Gastroesophageal sphincter (tissue), 4 donors: ENCODE data around the gene MACROH2A1. TPM values are rescaled to one million over a fixed set of nuclear protein-coding genes. Genes with fewer than 3 reads are reported as not detected.
A peak's percentile ranks its signal among the peaks of the same experiment; 100 is the strongest.

Source experiments
- ATAC-seq: fragments of 150-250 bp; one replicate; pipeline ENCODE4 v1.9.1; 2016; ENCODE audit warnings: mild to moderate bottlenecking, moderate library complexity
- H3K27ac ChIP-seq, 4 donors: fragments of 200-600 bp; sonication (generic) in 3 of 4; 1 replicate in 3 of 4; 2 replicates in 1 of 4; pipeline ENCODE4 v1.5.1; 2016 to 2019
- H3K27me3 ChIP-seq: fragments of 200-600 bp; sonication (generic); one replicate; pipeline ENCODE4 v1.5.1; 2019
- H3K36me3 ChIP-seq, 2 donors: fragments of 200-600 bp; sonication (generic); one replicate each; pipeline ENCODE4 v1.5.1; 2019; ENCODE audit warnings: control low read depth in 1 of 2
- H3K4me1 ChIP-seq, 3 donors: fragments of 200-600 bp; sonication (generic); 1 replicate in 2 of 3; 2 replicates in 1 of 3; pipeline ENCODE4 v1.5.1; 2016 to 2019; ENCODE audit warnings: control low read depth in 2 of 3
- H3K4me3 ChIP-seq, 2 donors: fragments of 200-600 bp; sonication (generic); one replicate each; pipeline ENCODE4 v1.5.1; 2019; ENCODE audit warnings: mild to moderate bottlenecking in 1 of 2, moderate library complexity in 1 of 2
- H3K9me3 ChIP-seq, 3 donors: fragments of 200-600 bp; sonication (generic); one replicate each; pipeline ENCODE4 v1.5.1; 2017 to 2019; ENCODE audit warnings: control low read depth in 2 of 3
- CTCF ChIP-seq, 4 experiments: fragments of 200-600 bp in 2 of 4; fragments of 450-650 bp in 2 of 4; sonication (generic) in 1 of 4; IDR thresholded peaks; one replicate each; pipeline ENCODE4 v1.5.1; 2017 to 2019; ENCODE audit warnings: antibody characterized with exemption in 4 of 4, mild to moderate bottlenecking in 2 of 4, moderate library complexity in 2 of 4
- EP300 ChIP-seq: sonication (generic); formaldehyde crosslinking; IDR thresholded peaks from one replicate; pipeline ENCODE4 v1.6.1; 2017; ENCODE audit warnings: antibody characterized with exemption, mild to moderate bottlenecking
- POLR2A ChIP-seq, 2 donors: fragments of 450-650 bp; IDR thresholded peaks; one replicate each; pipeline ENCODE4 v1.6.1; 2017; ENCODE audit warnings: antibody characterized with exemption in 2 of 2, mild to moderate bottlenecking in 2 of 2, moderate library complexity in 1 of 2
- POLR2AphosphoS5 ChIP-seq: sonication (generic); formaldehyde crosslinking; IDR thresholded peaks from one replicate; pipeline ENCODE4 v1.6.1; 2017; ENCODE audit warnings: antibody characterized with exemption
- WGBS, 2 donors: methylation state at CpG; one replicate each; pipeline ENCODE4 v1.1.5; 2018; ENCODE audit warnings: low coverage in 1 of 2; 5-methylcytosine and 5-hydroxymethylcytosine counted together
- total RNA-seq, 4 donors: library from RNA; depleted of rRNA; stranded (reverse); fragments of >200 nt; gene quantifications; one replicate each; pipeline ENCODE4 v1.1.0, GENCODE V29; 2016

The MACROH2A1 gene
- total RNA-seq, 4 donors from 2014 or later: 163 to 180 (median 177) TPM

- 88% methylated on average over 4 of the region's 6 CpGs; no CpG with 5 or more reads in 1 of the 2 donors for WGBS, 2 donors
- ATAC-seq: no peak
- Histone ChIP-seq H3K4me3 (no peak overlapping the region), H3K27ac (peak overlapping the region in 3 of 4 donors; percentile 24 to 40 (median 38)), H3K9me3 (no peaks in the 10 kb centered on the region), H3K36me3 (peaks cover 0 to 34% of the 10 kb centered on the region in 2 donors), H3K4me1 (peaks cover 0 to 79% (median 22%) of the 10 kb centered on the region in 3 donors), H3K27me3 (no peaks in the 10 kb centered on the region)
- TF ChIP-seq POLR2A (IDR thresholded peaks at IDR 0.05): no peak
- TF ChIP-seq EP300: no peak
- TF ChIP-seq POLR2AphosphoS5: no peak
- TF ChIP-seq CTCF (IDR thresholded peaks at IDR 0.05): no peak
Observed at GRCh38 chr5:135391116-135391868, 7.7 kb downstream of the MACROH2A1 start.

DNA sequence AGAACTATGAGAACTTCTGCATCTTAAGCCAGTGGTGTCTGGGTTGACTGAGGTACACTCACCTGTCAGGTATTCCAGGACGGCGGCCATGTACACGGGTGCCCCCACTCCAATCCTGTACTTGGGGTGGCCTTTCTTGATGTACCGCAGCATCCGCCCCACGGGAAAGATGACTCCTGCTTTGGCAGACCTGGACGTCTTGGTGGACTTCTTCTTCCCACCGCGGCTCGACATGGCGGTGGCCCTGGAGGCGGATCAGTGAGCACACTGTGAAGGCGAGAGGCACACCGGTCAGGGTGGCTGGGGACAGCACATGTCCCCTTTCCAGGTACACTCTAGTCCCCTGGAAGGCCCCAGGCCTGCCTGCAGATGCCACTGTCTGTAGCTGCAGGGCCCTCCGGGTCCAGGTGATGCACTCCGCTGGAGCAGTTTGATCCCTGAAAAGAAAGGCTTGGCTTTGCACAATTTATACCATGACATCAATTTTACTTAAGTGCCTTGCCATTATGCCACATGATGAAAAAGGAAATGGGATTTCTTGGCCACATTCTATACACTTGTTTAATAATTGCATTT, 10.1 kb downstream of the MACROH2A1 start:
- no peak overlapping the region for H3K27ac ChIP-seq
- no peak overlapping the region for H3K4me3 ChIP-seq
- H3K9me3 ChIP-seq: no peaks in the 10 kb centered on the region
- H3K36me3 ChIP-seq: peaks cover 0 to 57% of the 10 kb centered on the region in 2 donors
- TF ChIP-seq EP300 (no peak), CTCF (IDR thresholded peaks at IDR 0.05) (no peak), POLR2AphosphoS5 (no peak), POLR2A (IDR thresholded peaks at IDR 0.05) (no peak)
- H3K4me1 ChIP-seq: peaks cover 0 to 77% (median 11%) of the 10 kb centered on the region in 3 donors
- H3K27me3 ChIP-seq: no peaks in the 10 kb centered on the region
- no peak for ATAC-seq
- WGBS, 2 donors: 86 to 100% methylated on average over 1 to 5 of the region's 16 CpGs

DNA sequence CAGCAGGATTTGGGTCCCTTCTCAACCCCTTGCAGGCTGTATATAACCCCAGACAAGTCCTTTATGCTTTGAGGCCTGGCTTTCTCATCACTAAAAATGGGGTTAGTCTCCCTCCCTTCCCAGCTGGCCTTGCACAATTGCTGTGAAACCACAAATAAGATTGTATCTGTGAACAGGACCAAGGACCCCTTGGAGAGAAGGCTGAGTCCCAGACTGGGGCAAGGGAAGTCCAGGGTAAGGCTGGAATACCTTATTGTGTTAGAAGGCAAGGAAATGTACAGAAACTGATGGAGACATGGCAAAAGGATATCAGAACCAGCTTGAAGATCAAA, 11.4 kb downstream of the MACROH2A1 start:
- ATAC-seq: no peak
- Histone ChIP-seq H3K27me3 (no peaks in the 10 kb centered on the region), H3K27ac (peak overlapping the region in 3 of 4 donors; percentile 30 to 42 (median 35)), H3K9me3 (no peaks in the 10 kb centered on the region), H3K4me3 (no peak overlapping the region), H3K4me1 (peaks cover 0 to 67% (median 11%) of the 10 kb centered on the region in 3 donors), H3K36me3 (peaks cover 0 to 71% of the 10 kb centered on the region in 2 donors)
- TF ChIP-seq EP300 (no peak), CTCF (IDR thresholded peaks at IDR 0.05) (no peak), POLR2A (IDR thresholded peaks at IDR 0.05) (no peak), POLR2AphosphoS5 (no peak)

DNA sequence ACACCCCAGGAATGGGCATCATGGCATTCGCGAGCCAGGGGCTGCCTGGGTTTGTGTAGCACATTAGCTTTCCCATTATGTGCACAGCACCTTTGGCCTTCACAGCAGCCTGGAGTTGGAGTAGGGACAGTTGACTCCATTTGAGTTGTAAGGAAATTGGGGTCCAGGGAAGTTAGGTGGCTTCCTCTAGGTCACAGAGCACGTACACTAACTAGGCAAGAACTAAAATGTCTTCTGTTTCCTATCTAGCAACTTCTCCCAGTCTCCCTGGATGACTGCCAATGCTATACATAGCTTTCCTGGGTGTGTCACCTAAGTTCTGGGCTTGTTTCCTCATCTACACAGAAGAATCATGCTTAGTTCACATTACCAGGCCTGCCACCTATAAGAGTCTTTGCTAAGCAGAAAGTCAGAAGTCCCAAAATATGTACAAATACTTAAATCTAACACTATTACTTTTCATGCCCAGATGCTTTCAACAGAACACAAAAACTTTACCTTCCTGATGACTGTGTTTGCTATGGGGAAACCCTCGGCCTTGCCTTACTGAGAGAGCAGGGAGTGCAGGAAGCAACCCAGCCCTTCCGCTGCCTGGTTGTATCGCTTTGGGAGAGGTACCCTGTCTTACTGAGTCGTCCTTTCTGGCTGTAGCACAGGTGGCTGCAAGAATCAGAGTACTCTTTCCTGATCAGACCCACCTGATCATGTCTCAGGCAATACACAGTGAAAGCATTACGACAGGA, 12.0 kb downstream of the MACROH2A1 start:
- Histone ChIP-seq H3K4me3 (no peak overlapping the region), H3K36me3 (peaks cover 0 to 76% of the 10 kb centered on the region in 2 donors), H3K27me3 (no peaks in the 10 kb centered on the region), H3K9me3 (no peaks in the 10 kb centered on the region), H3K27ac (peak overlapping the region in 3 of 4 donors; percentile 30 to 54 (median 35)), H3K4me1 (peaks cover 0 to 62% (median 11%) of the 10 kb centered on the region in 3 donors)
- ATAC-seq: peak; percentile 59
- TF ChIP-seq POLR2AphosphoS5 (no peak), EP300 (no peak), POLR2A (IDR thresholded peaks at IDR 0.05) (no peak), CTCF (IDR thresholded peaks at IDR 0.05) (no peak)
- 67 to 90% methylated on average over 2 to 5 of the region's 8 CpGs for WGBS, 2 donors
